Measurements from ENCODE around the gene ADH1A.
"Not testable (repeated sequence)": the region's sequence is repeated elsewhere in the genome, so short reads cannot be mapped to it uniquely, and the experiment has no call there.

Gene ADH1A

DNA sequence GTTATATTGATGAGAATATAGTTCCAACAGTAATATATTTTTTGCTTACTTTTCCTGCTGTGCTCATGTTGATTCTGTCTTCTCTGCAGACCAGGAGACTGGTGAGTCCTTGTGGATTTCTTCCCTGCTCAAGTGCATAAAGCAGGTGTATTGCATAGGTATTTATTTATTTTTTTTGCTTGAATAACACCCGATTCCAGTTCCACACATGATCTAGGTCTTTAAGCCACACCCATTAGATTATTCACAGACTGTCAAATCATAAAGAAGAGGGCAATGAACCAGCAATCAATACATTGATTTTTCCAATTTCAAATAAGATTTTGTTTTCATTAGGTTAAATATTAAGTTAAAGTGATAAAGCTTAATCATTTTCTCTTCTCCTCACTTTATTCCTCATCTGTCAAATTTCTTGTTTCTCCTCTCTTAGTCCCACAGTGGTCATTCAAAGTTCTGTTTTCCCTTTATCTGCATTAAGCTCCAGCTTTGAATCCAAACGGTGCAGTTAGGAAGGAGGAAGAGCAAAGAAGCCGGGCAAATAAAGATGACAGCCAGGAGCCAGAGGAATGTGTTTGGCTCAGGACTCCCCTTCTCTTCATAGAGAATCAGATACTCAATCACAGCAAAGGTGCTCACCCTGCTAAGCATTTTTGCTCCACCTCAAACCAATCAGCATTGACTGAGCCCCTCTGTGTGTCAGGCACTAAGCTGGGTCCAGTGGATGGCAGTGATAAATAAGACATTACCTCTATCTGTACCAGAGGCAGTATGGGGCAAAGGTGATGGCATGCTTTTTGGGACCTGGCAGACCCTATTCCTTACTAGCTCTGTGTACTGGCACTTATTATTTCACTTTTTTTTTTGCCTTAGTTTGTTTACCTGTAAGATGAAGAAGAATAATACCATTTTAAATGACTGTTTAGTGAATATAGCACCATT is at the start of gene ADH1A:
Gene ADH1A, minus strand, starts transcription at position 138 of the 939 bp plus-strand sequence. Its CDS starts 71 bp downstream, at position 67.
- in situ Hi-C loops (cut with MboI; ENCODE audit: low sequenced_read_pairs), result no loop called here

DNA sequence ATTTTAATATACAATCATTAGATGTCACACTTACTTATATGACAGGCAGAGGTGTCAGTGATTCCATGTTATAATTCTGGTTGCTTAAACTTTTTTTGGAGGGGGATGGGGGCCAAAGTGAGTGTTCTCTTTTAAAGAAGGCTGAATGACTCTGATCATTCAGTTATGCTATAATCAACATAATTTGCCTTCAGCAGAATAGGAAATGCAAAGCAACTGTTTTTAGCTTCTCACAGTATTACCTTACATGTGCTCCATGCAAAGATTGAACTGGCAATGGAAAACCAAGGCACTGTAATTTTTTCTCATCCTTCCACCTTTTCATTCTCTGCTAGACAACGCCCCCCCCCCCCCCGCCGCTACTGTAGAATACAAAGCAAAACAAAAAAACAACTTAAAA is 48.4 kb upstream of the ADH1A start:
- in situ Hi-C loops (cut with MboI; ENCODE audit: low sequenced_read_pairs), result no loop called here

DNA sequence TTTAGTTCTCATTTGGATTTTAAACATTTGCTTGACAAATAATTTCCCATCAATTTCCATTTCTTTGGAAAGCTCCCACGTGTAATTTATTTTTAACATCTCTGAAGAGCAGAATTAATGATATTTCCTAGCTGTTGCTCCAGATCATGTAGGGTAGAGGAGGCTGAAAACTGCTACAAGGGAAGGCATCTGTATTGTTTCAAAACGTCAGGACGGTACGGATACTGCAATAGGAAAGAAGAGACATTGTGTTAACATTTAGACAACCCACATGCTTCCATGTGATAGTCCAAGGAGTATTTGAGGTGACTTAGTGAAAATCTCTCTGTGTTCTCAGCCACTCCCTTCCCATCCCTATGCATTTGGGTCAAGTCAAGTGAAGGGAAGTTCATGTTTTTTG is 45.8 kb upstream of the ADH1A start:
- in situ Hi-C loops (cut with MboI; ENCODE audit: low sequenced_read_pairs), result no loop called here

GRCh38 chr4:99334880-99335279 is 44.1 kb upstream of the ADH1A start:
- in situ Hi-C loops (cut with MboI; ENCODE audit: low sequenced_read_pairs), result no loop called here

DNA sequence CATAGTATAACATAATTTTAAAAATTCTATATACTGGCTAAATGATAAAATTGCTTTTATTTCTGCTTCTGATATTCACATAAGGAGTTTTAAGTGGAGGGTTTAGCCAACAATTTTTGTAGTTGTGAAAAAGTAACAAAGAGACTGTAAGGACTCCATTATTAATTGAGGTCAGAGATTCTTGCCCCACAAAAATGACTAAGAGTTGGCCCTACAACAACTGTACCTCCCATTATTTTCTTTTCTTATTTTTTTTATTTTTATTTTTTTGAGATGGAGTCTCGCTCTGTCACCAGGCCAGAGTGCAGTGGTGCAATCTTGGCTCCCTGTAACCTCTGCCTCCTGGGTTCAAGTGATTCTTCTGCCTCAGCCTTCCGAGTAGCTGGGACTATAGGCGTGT is 39.9 kb upstream of the ADH1A start:
- in situ Hi-C loops (cut with MboI; ENCODE audit: low sequenced_read_pairs), result no loop called here

- in situ Hi-C loops (cut with MboI; ENCODE audit: low sequenced_read_pairs), result no loop called here
These were observed 39.1 kb upstream of the ADH1A start for GRCh38 chr4:99329876-99330275.

DNA sequence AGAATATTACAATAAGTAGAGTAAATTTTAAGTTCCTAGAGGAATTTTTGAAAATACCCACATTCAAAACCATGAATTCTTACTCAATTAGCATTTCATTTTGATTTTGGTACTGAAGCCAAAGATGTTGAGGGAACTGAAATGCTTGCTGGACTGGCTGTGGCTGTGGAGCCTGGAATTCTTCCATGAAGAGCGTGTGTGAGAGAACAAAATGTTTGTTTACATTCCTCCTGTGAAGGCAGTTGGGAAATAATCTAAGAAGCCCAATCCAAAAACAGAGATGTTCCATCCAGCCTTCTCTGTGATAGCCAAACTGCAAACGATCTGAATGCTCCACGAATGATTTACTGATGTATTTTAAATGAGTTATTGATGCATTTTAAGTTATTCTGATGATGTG is 34.2 kb upstream of the ADH1A start:
- in situ Hi-C loops (cut with MboI; ENCODE audit: low sequenced_read_pairs), result no loop called here

- in situ Hi-C loops (cut with MboI; ENCODE audit: low sequenced_read_pairs), result no loop called here
These were observed 33.6 kb upstream of the ADH1A start for GRCh38 chr4:99324361-99324760.

GRCh38 chr4:99323756-99324155 is 33.0 kb upstream of the ADH1A start:
- in situ Hi-C loops (cut with MboI; ENCODE audit: low sequenced_read_pairs), result no loop called here

- in situ Hi-C loops (cut with MboI; ENCODE audit: low sequenced_read_pairs), result no loop called here
These were observed 30.7 kb upstream of the ADH1A start, which contains the start of gene ADH1B for GRCh38 chr4:99321241-99322191. Gene ADH1B, minus strand, starts transcription at chr4:99321401. Its CDS starts 70 bp downstream, at chr4:99321331.

DNA sequence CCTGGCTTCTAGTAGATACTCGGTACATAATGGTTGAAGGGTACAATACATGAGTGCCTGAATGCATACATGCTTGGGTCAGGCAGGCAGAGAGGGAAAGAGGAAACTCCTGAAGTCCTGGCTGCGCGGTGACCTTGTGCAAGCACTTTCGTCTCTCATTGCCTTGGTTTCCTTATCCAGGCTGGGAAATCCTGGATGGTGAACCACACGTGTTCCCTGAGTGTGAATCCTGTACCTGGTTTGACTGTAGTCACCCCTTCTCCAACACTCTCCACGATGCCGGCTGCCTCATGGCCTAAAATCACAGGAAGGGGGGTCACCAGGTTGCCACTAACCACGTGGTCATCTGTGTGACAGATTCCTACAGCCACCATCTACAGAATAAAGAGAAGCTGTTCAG is 27.0 kb upstream of the ADH1A start:
- in situ Hi-C loops (cut with MboI; ENCODE audit: low sequenced_read_pairs), result not testable (repeated sequence)

- in situ Hi-C loops (cut with MboI; ENCODE audit: low sequenced_read_pairs), result no loop called here
These were observed 26.6 kb upstream of the ADH1A start for GRCh38 chr4:99317354-99317753.

DNA sequence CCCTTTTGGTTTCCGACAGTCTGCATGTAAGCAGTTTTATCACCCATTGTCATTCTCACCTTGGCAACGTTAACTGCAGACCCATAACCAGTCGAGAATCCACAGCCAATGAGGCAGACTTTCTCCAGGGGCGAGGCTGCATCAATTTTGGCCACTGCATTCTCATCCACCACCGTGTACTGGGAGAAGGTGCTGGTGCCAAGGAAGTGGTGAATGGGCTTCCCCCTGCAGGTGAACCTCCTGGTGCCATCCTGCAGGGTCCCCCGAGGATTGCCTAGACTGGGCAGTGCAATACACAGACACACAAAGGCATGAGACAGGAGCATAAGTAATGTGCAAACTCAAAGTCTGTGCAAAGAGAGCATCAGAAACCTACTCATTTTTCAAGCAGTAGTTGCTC is 25.1 kb upstream of the ADH1A start:
- in situ Hi-C loops (cut with MboI; ENCODE audit: low sequenced_read_pairs), result no loop called here

GRCh38 chr4:99314211-99314610 is 23.4 kb upstream of the ADH1A start:
- in situ Hi-C loops (cut with MboI; ENCODE audit: low sequenced_read_pairs), result no loop called here

DNA sequence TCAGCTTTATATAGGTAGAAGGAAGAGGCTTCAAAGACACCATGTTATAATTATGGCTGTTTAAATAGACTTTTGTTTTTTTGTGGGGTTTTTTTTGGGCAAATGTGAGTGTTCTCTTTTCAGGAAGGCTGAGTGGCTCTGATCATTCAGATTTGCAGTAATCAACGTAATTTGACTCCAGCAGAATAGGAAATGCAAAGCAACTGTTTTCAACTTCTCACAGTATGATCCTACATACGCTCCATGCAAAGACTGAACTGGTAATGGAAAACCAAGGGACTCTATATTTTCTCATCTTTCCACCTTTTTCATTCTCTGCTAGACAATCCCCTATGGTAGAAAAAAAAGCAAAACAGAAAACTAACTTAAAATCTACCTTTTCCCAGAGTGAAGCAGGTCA is 19.6 kb upstream of the ADH1A start:
- in situ Hi-C loops (cut with MboI; ENCODE audit: low sequenced_read_pairs), result no loop called here

DNA sequence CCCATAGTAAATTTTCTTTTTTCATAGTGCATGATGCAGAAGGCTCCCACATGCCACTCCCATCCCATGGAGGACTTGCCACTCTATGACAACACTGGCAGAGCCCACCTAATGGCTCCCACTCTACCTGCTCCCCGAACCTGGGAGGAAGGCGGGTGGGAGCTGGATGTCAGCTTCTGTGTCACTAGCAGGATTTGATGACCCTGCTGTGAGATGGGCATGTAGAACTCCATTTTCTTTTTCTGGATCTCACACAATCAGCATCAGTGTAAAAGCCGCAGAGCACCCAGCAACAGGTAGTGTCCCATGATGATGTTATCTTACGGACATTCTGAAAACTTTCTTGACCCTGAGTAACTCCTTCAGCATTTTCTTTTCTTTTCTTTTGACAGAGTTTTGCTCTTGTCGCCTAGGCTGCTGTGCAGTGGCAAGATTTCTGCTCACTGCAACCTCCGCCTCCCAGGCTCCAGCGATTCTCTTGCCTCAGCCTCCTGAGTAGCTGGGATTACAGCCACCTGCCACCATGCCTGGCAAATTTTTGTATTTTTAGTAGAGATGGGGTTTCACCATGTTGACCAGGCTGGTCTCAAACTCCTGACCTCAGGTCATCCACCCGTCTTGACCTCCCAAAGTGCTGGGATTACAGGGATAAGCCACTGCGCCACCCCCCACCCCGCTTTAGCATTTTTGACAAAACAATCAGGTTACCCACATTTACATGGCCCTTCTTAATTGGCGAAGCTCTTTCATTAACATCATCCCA is 15.0 kb upstream of the ADH1A start:
- in situ Hi-C loops (cut with MboI; ENCODE audit: low sequenced_read_pairs), result no loop called here

- in situ Hi-C loops (cut with MboI; ENCODE audit: low sequenced_read_pairs), result no loop called here
These were observed 10.8 kb upstream of the ADH1A start for GRCh38 chr4:99301376-99302164.

GRCh38 chr4:99300934-99301333 is 10.1 kb upstream of the ADH1A start:
- in situ Hi-C loops (cut with MboI; ENCODE audit: low sequenced_read_pairs), result no loop called here

DNA sequence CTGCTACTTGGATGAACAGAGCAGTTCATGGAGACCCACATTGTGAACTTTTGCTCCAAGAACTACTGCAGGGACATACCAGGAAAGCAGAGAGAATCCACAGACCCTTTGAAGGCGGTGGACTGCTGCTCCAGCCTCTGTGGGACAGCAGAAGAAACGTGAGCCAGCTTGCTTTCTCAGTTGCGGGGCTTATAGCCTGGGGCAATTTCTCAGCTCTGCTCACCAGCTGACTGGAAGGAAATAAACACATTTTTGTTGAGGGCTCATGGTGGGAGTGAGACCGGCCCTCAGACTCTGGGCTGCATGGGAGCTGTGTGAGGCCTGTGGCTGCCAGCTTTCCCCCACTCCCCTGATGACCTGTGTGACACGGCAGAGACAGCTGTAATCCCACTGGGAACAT is 2.6 kb upstream of the ADH1A start:
- in situ Hi-C loops (cut with MboI; ENCODE audit: low sequenced_read_pairs), result no loop called here

GRCh38 chr4:99285387-99285786 is 5.4 kb downstream of the ADH1A start:
- in situ Hi-C loops (cut with MboI; ENCODE audit: low sequenced_read_pairs), result no loop called here

All from HL-60/S4 treated with retinoic acid at 250 ng/mL for 4 days and 3 days (cell line).